SJSA1 (cell line): ENCODE measurements around the gene SMIM33. TPM values are rescaled to one million over a fixed set of nuclear protein-coding genes. Genes with fewer than 3 reads are reported as not detected.
"Not testable (repeated sequence)": the region's sequence is repeated elsewhere in the genome, so short reads cannot be mapped to it uniquely, and the experiment has no call there.

ENCODE experiments used
- DNase-seq, 2 experiments: peaks; one replicate each; pipeline ENCODE4 v3.0.0-alpha.2; 2015 to 2020; ENCODE audit warnings: low spot score in 2 of 2, low read depth in 1 of 2
- H3K27ac ChIP-seq: fragments of 250-450 bp; sonication (Bioruptor Pico); 2 replicates; pipeline ENCODE4 v1.5.1; 2020; ENCODE audit warnings: mild to moderate bottlenecking, moderate library complexity
- H3K27me3 ChIP-seq: fragments of 250-450 bp; sonication (Bioruptor Pico); replicated peaks from 2 replicates; pipeline ENCODE4 v1.5.1; 2020; ENCODE audit warnings: mild to moderate bottlenecking, moderate library complexity
- H3K36me3 ChIP-seq: fragments of 250-450 bp; sonication (Bioruptor Pico); 2 replicates; pipeline ENCODE4 v1.5.1; 2020; ENCODE audit warnings: mild to moderate bottlenecking
- H3K4me1 ChIP-seq: fragments of 250-450 bp; sonication (Bioruptor Pico); replicated peaks from 2 replicates; pipeline ENCODE4 v1.6.1; 2021; ENCODE audit warnings: mild to moderate bottlenecking
- H3K4me3 ChIP-seq: fragments of 250-450 bp; sonication (Bioruptor Pico); 2 replicates; pipeline ENCODE4 v1.5.1; 2020; ENCODE audit warnings: mild to moderate bottlenecking
- H3K9me3 ChIP-seq: fragments of 250-450 bp; sonication (Bioruptor Pico); replicated peaks from 2 replicates; pipeline ENCODE4 v1.5.1; 2020; ENCODE audit warnings: mild to moderate bottlenecking
- total RNA-seq: library from RNA; depleted of rRNA; stranded (reverse); fragments of >200 nt; shearing (Covaris generic); gene quantifications from 2 replicates; pipeline ENCODE4 v1.2.3, GENCODE V29; 2014

SMIM33 gene
- total RNA-seq, 1 experiment from 2014 or later: not detected

- Histone ChIP-seq H3K27ac (peak overlapping the region; percentile 22; the same call in 1 of the 2 replicates), H3K4me1 (peaks cover 30% of the 10 kb centered on the region), H3K27me3 (no peaks in the 10 kb centered on the region; the same call in 1 of the 2 replicates), H3K36me3 (no peaks in the 10 kb centered on the region), H3K9me3 (no peaks in the 10 kb centered on the region), H3K4me3 (no peak overlapping the region)
- DNase-seq: peak in 1 of 2 experiments; percentile 66
Observed at GRCh38 chr5:139461698-139462097, 9.1 kb upstream of the SMIM33 start.

- no peaks in the 10 kb centered on the region for H3K9me3 ChIP-seq
- DNase-seq: no peak
- H3K27me3 ChIP-seq: no peaks in the 10 kb centered on the region; the same call in 1 of the 2 replicates
- H3K27ac ChIP-seq: peak within 1 kb of the TSS; percentile 22; the same call in 1 of the 2 replicates
- no peak within 1 kb of the TSS for H3K4me3 ChIP-seq
- peaks cover 30% of the 10 kb centered on the region for H3K4me1 ChIP-seq
- H3K36me3 ChIP-seq: no peaks in the 10 kb centered on the region
Observed at GRCh38 chr5:139462586-139463276, 8.1 kb upstream of the SMIM33 start, which contains the start of gene ECSCR. Gene ECSCR (minus strand): TSS chr5:139462743. CDS start chr5:139462670, 73 bp downstream.

GRCh38 chr5:139468421-139468931 is 2.3 kb upstream of the SMIM33 start:
- Histone ChIP-seq H3K36me3 (no peaks in the 10 kb centered on the region), H3K9me3 (no peaks in the 10 kb centered on the region), H3K4me1 (no peaks in the 10 kb centered on the region), H3K27ac (no peak overlapping the region), H3K27me3 (no peaks in the 10 kb centered on the region; the same call in 1 of the 2 replicates), H3K4me3 (no peak overlapping the region)
- DNase-seq: no peak

GRCh38 chr5:139472386-139473030 is 1.7 kb downstream of the SMIM33 start:
- Histone ChIP-seq H3K9me3 (no peaks in the 10 kb centered on the region), H3K36me3 (peaks cover 23% of the 10 kb centered on the region), H3K4me1 (no peaks in the 10 kb centered on the region), H3K4me3 (no peak overlapping the region), H3K27ac (no peak overlapping the region), H3K27me3 (no peaks in the 10 kb centered on the region)
- no peak for DNase-seq

- no peaks in the 10 kb centered on the region for H3K9me3 ChIP-seq
- no peak for DNase-seq
- no peak overlapping the region for H3K27ac ChIP-seq
- peaks cover 29% of the 10 kb centered on the region for H3K36me3 ChIP-seq
- no peak overlapping the region for H3K4me3 ChIP-seq
- H3K27me3 ChIP-seq: no peaks in the 10 kb centered on the region
- H3K4me1 ChIP-seq: no peaks in the 10 kb centered on the region
Observed at GRCh38 chr5:139473105-139473504, 2.3 kb downstream of the SMIM33 start.

GRCh38 chr5:139473565-139473964 is 2.8 kb downstream of the SMIM33 start:
- no peak overlapping the region for H3K4me3 ChIP-seq
- peaks cover 33% of the 10 kb centered on the region for H3K36me3 ChIP-seq
- H3K4me1 ChIP-seq: no peaks in the 10 kb centered on the region
- no peaks in the 10 kb centered on the region for H3K27me3 ChIP-seq
- no peak for DNase-seq
- H3K9me3 ChIP-seq: no peaks in the 10 kb centered on the region
- H3K27ac ChIP-seq: no peak overlapping the region

- no peak for DNase-seq
- Histone ChIP-seq H3K9me3 (no peaks in the 10 kb centered on the region), H3K36me3 (peaks cover 44% of the 10 kb centered on the region), H3K4me1 (no peaks in the 10 kb centered on the region), H3K27ac (no peak overlapping the region), H3K4me3 (no peak overlapping the region), H3K27me3 (no peaks in the 10 kb centered on the region)
Observed at GRCh38 chr5:139474890-139475791, 4.3 kb downstream of the SMIM33 start.

GRCh38 chr5:139475865-139476617 is 5.2 kb downstream of the SMIM33 start:
- Histone ChIP-seq H3K27me3 (no peaks in the 10 kb centered on the region), H3K4me3 (no peak overlapping the region), H3K27ac (no peak overlapping the region), H3K4me1 (peaks cover 5% of the 10 kb centered on the region), H3K9me3 (no peaks in the 10 kb centered on the region), H3K36me3 (peaks cover 53% of the 10 kb centered on the region)
- DNase-seq: no peak

GRCh38 chr5:139478657-139479423 is 8.0 kb downstream of the SMIM33 start:
- not testable (repeated sequence) for H3K4me3 ChIP-seq, H3K27ac ChIP-seq, DNase-seq, H3K9me3 ChIP-seq, H3K27me3 ChIP-seq
- Histone ChIP-seq H3K4me1 (peaks cover 26% of the 10 kb centered on the region), H3K36me3 (peaks cover 63% of the 10 kb centered on the region)

- not testable (repeated sequence) for H3K27ac ChIP-seq, H3K9me3 ChIP-seq, DNase-seq, H3K4me3 ChIP-seq, H3K27me3 ChIP-seq
- H3K36me3 ChIP-seq: peaks cover 62% of the 10 kb centered on the region
- peaks cover 26% of the 10 kb centered on the region for H3K4me1 ChIP-seq
Observed at GRCh38 chr5:139479729-139480128, 8.9 kb downstream of the SMIM33 start.

- Histone ChIP-seq H3K9me3 (no peaks in the 10 kb centered on the region; the same call in 1 of the 2 replicates), H3K36me3 (peaks cover 48% of the 10 kb centered on the region), H3K4me1 (peaks cover 26% of the 10 kb centered on the region), H3K27ac (peak overlapping the region; percentile 95; the same call in 1 of the 2 replicates), H3K4me3 (peak overlapping the region; percentile 40), H3K27me3 (no peaks in the 10 kb centered on the region)
- no peak for DNase-seq
Observed at GRCh38 chr5:139481122-139481533, 10.3 kb downstream of the SMIM33 start.

GRCh38 chr5:139481580-139482049 is 10.8 kb downstream of the SMIM33 start:
- Histone ChIP-seq H3K4me1 (peaks cover 26% of the 10 kb centered on the region), H3K4me3 (peak overlapping the region; percentile 40), H3K27me3 (no peaks in the 10 kb centered on the region), H3K9me3 (no peaks in the 10 kb centered on the region; the same call in 1 of the 2 replicates), H3K27ac (peak overlapping the region; percentile 95), H3K36me3 (peaks cover 47% of the 10 kb centered on the region)
- DNase-seq: no peak
